Measurements from ENCODE around the gene ACAP3.

- TF ChIP-seq CTCF (conservative IDR thresholded peaks at IDR 0.05; ENCODE audit: low read length) (no peak), EZH2phosphoT487 (IDR thresholded peaks at IDR 0.05; ENCODE audit: borderline replicate concordance) (no peak)
Observed at GRCh38 chr1:1308756-1309250, 1.1 kb upstream of the ACAP3 start.

All from Loucy (cell line).